Right lobe of liver (tissue), 6 donors: ENCODE measurements around the gene VIPR1. TPM values are rescaled to one million over a fixed set of nuclear protein-coding genes. Genes with fewer than 3 reads are reported as not detected.
A peak's percentile ranks its signal among the peaks of the same experiment; 100 is the strongest.
"Not testable (repeated sequence)": the region's sequence is repeated elsewhere in the genome, so short reads cannot be mapped to it uniquely, and the experiment has no call there.

ENCODE experiments used
- ATAC-seq, 4 donors: fragments of 200-7000 bp; cut with Tn5 transposase; one replicate each; pipeline ENCODE4 v1.9.1; 2020; ENCODE audit warnings: mild to moderate bottlenecking in 4 of 4, moderate library complexity in 4 of 4
- DNase-seq, 3 donors: peaks; one replicate each; pipeline ENCODE4 v3.0.0-alpha.2; 2020
- H3K27ac ChIP-seq, 3 donors: fragments of 200-600 bp; one replicate each; pipeline ENCODE4 v1.8.0; 2022
- H3K27me3 ChIP-seq, 2 donors: fragments of 200-600 bp; one replicate each; pipeline ENCODE4 v1.8.0; 2022
- H3K36me3 ChIP-seq, 4 donors: fragments of 200-600 bp; sonication (generic) in 1 of 4; one replicate each; pipeline versions ENCODE4 v1.5.1 to v1.8.0; 2017 to 2022; ENCODE audit warnings: control low read depth in 1 of 4
- H3K4me1 ChIP-seq, 4 donors: fragments of 200-600 bp; sonication (generic) in 1 of 4; one replicate each; pipeline versions ENCODE4 v1.5.1 to v1.8.0; 2017 to 2022; ENCODE audit warnings: control low read depth in 1 of 4
- H3K4me3 ChIP-seq, 3 donors: fragments of 200-600 bp; one replicate each; pipeline ENCODE4 v1.8.0; 2022
- H3K9me3 ChIP-seq, 4 donors: fragments of 200-600 bp; sonication (generic) in 1 of 4; one replicate each; pipeline versions ENCODE4 v1.5.1 to v1.8.0; 2017 to 2022; ENCODE audit warnings: control low read depth in 1 of 4
- POLR2A ChIP-seq: fragments of 450-650 bp; IDR thresholded peaks from one replicate; pipeline ENCODE4 v1.6.1; 2017; ENCODE audit warnings: antibody characterized with exemption, mild to moderate bottlenecking
- WGBS: methylation state at CpG from one replicate; pipeline ENCODE4 v1.1.6; 2018; ENCODE audit warnings: low coverage, low lambda C conversion rate; ENCODE audit not compliant: insufficient coverage; ENCODE audit errors: missing lambda C conversion rate; 5-methylcytosine and 5-hydroxymethylcytosine counted together
- intact Hi-C, 2 donors: fragments of 100-400 bp; cut with DNase I; formaldehyde crosslinking; loops; one replicate each; pipeline versions ENCODE4 v1.11.2 to v1.14.1; 2022
- total RNA-seq, 6 experiments: library from RNA; depleted of rRNA in 2 of 6; stranded (reverse); fragments of >200 nt in 2 of 6; fragmentation: NEBNext Ultra II Directional in 3 of 6; extraction: Animal tissue kit (Norgen Biotek cat#: 25700) in 3 of 6; gene quantifications; one replicate each; pipeline versions ENCODE4 v1.1.0 to v1.2.4, GENCODE V29; 2016 to 2023
- TF ChIP-seq, protein P1 (sequence below), 4 donors: fragments of 200-600 bp in 3 of 4; fragments of 450-650 bp in 1 of 4; IDR thresholded peaks; one replicate each; pipeline versions ENCODE4 v1.5.1 to v1.8.0; 2016 to 2022; ENCODE audit warnings: antibody characterized with exemption in 4 of 4, mild to moderate bottlenecking in 2 of 4
- donor health status: DM: no; HTN: yes; CAD: no.
- donor health status: DM: no; HTN: no; CAD: no.
- donor health status: DM: no; HTN: no; CAD: no.
- donor health status: DM: no; HTN: yes; CAD: no.
- donor health status: DM: no; HTN: yes; CAD: no.

The VIPR1 gene
- total RNA-seq, 6 experiments from 2014 or later = 1.9 to 34.5 (median 18.2) TPM

DNA sequence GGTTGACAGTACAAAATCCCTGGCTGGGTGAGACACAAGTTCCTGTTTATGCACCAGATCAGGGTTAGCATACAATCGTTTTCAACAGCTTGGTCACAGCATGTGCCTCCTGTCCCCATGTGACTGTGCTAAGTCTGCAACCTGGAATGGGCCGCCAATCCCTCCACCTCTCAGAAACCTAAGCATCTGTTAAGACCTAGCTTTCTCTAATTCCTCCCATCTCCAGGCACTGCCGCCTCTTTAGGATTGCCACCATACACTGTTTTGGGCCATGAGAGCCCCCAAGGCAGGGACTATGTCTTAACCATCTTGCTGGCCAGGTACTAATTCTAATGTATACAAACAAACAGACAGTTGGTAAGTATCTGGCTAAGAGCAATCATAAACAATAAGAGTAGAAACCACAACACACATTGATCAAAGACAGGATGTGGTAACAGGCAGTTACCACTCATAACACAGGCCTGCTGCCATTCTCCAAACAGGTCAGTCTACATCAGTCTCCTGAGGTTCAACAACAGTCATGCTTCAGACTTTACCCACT, 53.7 kb downstream of the VIPR1 start:
- TF ChIP-seq, protein P1, sequence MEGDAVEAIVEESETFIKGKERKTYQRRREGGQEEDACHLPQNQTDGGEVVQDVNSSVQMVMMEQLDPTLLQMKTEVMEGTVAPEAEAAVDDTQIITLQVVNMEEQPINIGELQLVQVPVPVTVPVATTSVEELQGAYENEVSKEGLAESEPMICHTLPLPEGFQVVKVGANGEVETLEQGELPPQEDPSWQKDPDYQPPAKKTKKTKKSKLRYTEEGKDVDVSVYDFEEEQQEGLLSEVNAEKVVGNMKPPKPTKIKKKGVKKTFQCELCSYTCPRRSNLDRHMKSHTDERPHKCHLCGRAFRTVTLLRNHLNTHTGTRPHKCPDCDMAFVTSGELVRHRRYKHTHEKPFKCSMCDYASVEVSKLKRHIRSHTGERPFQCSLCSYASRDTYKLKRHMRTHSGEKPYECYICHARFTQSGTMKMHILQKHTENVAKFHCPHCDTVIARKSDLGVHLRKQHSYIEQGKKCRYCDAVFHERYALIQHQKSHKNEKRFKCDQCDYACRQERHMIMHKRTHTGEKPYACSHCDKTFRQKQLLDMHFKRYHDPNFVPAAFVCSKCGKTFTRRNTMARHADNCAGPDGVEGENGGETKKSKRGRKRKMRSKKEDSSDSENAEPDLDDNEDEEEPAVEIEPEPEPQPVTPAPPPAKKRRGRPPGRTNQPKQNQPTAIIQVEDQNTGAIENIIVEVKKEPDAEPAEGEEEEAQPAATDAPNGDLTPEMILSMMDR (IDR thresholded peaks at IDR 0.05) = no peak
- TF ChIP-seq POLR2A = no peak
- H3K27me3 ChIP-seq = no peaks in the 10 kb centered on the region
- no peak overlapping the region for H3K27ac ChIP-seq
- H3K4me3 ChIP-seq = no peak overlapping the region
- intact Hi-C loops = no loop called here
- H3K36me3 ChIP-seq = peaks cover 0 to 41% (median 13%) of the 10 kb centered on the region in 4 donors
- H3K9me3 ChIP-seq = no peaks in the 10 kb centered on the region
- H3K4me1 ChIP-seq = no peaks in the 10 kb centered on the region
- ATAC-seq = no peak
- WGBS = 20% methylated on average over 1 of the region's 3 CpGs
- no peak for DNase-seq

DNA sequence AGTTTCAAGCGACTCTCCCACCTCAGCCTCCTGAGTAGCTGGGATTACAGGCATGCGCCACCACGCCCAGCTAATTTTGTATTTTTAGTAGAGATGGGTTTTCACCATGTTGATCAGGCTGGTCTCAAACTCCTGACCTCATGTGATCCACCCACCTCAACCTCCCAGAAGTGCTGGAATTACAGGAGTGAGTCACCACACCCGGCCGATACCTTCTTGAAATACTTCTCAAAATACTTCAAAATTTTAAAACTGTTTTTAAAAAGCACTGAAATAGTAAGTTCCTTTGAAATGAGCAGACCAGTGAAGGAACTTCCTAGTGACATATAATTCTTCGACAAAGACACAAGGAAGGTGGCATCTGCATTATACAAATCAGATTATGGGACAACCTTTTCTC, 54.4 kb downstream of the VIPR1 start:
- H3K4me3 ChIP-seq, DNase-seq, H3K27ac ChIP-seq, ATAC-seq, H3K27me3 ChIP-seq, intact Hi-C loops, H3K9me3 ChIP-seq, H3K4me1 ChIP-seq: not testable (repeated sequence)
- peaks cover 0 to 41% (median 13%) of the 10 kb centered on the region in 4 donors for H3K36me3 ChIP-seq
- 88% methylated on average over 6 of the region's 6 CpGs for WGBS

DNA sequence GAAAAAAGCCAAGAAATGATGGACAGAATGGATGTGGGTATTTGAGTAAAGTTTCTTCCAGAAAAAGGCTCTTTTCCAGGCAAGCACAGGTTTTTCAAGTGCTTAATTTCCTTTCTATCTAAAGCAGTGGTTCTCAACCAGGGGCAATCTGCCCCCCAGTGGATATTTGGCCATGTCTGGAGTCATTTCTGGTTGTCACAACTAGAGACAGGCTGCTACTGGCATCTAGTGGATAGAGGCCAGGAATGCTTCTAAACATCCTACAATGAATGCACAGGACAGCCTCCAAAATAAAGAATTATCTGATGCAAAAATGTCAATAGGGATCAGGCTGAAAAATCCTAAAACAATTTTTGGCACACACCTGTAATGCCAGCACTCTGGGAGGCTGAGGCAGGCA, 55.4 kb downstream of the VIPR1 start:
- no peaks in the 10 kb centered on the region for H3K4me1 ChIP-seq
- H3K27me3 ChIP-seq = no peaks in the 10 kb centered on the region
- no peak overlapping the region for H3K27ac ChIP-seq
- intact Hi-C loops = no loop called here
- no peak for DNase-seq
- no peak for ATAC-seq
- no peaks in the 10 kb centered on the region for H3K9me3 ChIP-seq
- H3K4me3 ChIP-seq = no peak overlapping the region
- TF ChIP-seq POLR2A = no peak
- TF ChIP-seq, protein P1 (IDR thresholded peaks at IDR 0.05) = peak in 3 of 4 donors; percentile 5 to 27 (median 26)
- peaks cover 0 to 41% (median 12%) of the 10 kb centered on the region in 4 donors for H3K36me3 ChIP-seq

DNA sequence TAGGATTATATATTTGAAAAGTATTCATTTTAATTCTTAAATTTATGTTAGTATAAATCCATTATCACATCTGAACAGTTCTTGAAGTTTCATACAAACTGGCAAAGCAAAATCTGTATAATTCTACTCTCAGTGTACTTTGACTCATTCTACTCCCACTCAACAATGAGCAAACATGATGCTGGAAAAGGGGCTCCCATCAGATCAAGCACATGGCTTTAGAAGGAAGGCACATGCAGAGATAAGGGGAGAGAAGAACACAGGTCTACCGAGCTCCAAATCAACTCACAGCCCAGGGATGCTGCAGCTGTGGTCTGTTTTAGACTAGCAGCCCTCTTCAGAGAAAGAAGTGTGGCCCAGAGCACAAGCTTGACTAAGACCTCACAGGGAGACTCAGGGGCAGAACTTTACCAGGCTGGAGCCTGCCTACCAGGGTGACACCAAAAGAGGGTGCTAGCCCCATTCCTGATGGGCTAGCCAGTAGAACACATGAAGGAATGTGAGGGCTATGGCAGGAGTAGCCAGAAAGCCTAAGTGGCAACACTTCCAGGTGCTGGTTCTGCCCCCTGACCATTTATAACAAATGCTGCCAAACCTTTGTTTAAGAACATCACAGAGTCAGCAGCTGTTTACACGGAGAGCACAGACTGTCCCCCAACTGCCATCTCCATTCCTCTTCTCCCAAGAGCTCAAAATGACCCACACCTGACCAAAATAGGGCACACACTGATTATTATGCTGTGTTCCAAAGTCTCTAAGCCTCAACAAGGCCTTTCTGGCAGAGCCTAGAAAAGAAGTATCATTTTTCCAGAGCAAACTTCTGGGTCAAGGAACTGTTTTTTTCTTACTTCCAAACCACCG, 59.8 kb downstream of the VIPR1 start:
- intact Hi-C loops = no loop called here
- Histone ChIP-seq H3K27ac (no peak overlapping the region), H3K27me3 (no peaks in the 10 kb centered on the region), H3K36me3 (peaks cover 0 to 16% (median 4%) of the 10 kb centered on the region in 4 donors), H3K4me1 (no peaks in the 10 kb centered on the region), H3K4me3 (no peak overlapping the region), H3K9me3 (no peaks in the 10 kb centered on the region)
- TF ChIP-seq POLR2A = no peak
- TF ChIP-seq, protein P1 (IDR thresholded peaks at IDR 0.05) = no peak
- ATAC-seq (peak; percentile 33 to 80 (median 38)), DNase-seq (no peak)
- WGBS = 57% methylated on average over 3 of the region's 3 CpGs

DNA sequence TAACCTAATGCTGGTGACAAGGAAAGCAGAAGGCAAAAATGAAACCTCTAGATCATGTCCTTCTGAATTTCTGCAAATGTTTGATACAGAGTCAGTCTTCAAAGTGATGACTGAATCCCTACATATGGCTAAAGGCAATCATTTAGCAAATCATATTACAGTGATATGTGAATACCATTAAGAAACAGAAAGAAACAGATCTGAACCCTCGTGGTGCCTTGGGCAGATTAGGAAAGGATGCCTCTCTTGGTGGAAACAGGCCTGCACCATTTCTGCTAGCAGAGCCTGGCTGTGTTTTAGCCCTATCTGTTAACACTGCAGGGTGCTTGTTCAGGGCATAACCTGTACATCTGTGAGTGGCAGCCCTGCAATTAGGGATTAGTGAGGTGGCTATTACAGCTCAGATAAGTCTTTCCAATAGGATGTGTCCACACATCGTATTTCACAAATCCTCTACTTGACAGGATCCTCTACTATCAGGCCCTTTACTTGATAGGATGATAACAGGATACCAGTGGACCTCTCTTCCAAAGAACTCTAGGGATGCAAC, 67.2 kb downstream of the VIPR1 start:
- DNase-seq (no peak), ATAC-seq (no peak)
- Histone ChIP-seq H3K27ac (no peak overlapping the region), H3K36me3 (peaks cover 0 to 10% (median 5%) of the 10 kb centered on the region in 4 donors), H3K4me1 (no peaks in the 10 kb centered on the region), H3K4me3 (no peak overlapping the region), H3K27me3 (no peaks in the 10 kb centered on the region), H3K9me3 (no peaks in the 10 kb centered on the region)
- intact Hi-C loops = no loop called here
- TF ChIP-seq POLR2A = no peak
- TF ChIP-seq, protein P1 (IDR thresholded peaks at IDR 0.05) = no peak
- WGBS = 64% methylated on average over 1 of the region's 2 CpGs
